ENCODE data around the gene TSHZ2.

DNA sequence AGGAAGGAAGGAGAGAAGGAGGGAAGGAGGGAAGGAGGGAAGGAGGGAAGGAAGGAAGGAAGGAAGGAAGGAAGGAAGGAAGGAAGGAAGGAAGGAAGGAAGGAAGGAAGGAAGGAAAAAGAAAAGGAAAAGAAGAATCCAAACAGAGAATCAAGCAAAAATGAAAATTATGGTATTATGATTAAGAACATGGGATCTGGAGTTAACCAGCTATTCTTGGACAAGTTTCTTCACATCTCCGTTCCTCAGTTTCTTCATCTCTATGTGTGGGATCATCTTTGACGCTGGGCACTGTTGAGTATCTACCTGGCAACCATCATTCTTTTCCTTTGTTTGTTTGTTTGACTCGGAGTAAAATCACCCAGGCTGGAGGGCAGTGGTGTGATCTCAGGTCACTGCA is 549.9 kb downstream of the TSHZ2 start:
- TF ChIP-seq CTCF (conservative IDR thresholded peaks at IDR 0.05), result no peak
- TF ChIP-seq ZFX (IDR thresholded peaks at IDR 0.05), result no peak

Data from C4-2B (cell line).